HepG2 (cell line): ENCODE data around the gene UNKL. TPM values are rescaled to one million over a fixed set of nuclear protein-coding genes. Genes with fewer than 3 reads are reported as not detected.

Experiments used
- ATAC-seq: fragments of 200-7000 bp; cut with Tn5 transposase; 3 replicates; pipeline ENCODE4 v1.9.1; 2020; ENCODE audit warnings: mild to moderate bottlenecking, moderate library complexity
- BruUV-seq: library from RNA; stranded (reverse); fragments of 400-500 nt; replicated peaks from 2 replicates; lab custom pipeline; 2021; lab: Mats Ljungman, UMichigan
- CTCF ChIA-PET: fragments of 300-600 bp; formaldehyde crosslinking; extraction: SDS; loops from one replicate; lab custom pipeline; 2021; ENCODE audit warnings: low total read pairs, inconsistent platforms, low intra/inter-chr PET ratio; lab: Yijun Ruan, JAX
- POLR2A ChIA-PET: fragments of 350-600 bp; sonication (Branson Sonifier 250); formaldehyde crosslinking; loops from one replicate; lab custom pipeline; 2020; ENCODE audit warnings: antibody characterized with exemption, inconsistent platforms; lab: Yijun Ruan, JAX
- DNase-seq: peaks from one replicate; pipeline ENCODE4 v3.0.0-alpha.2; 2015; ENCODE audit warnings: low spot score
- FAIRE-seq: peaks from 3 replicates; lab custom pipeline; 2011; peaks lifted over from hg19 to GRCh38; lab: Jason Lieb, UNC
- H2AFZ ChIP-seq: one replicate; pipeline ENCODE4 v1.6.1; 2011; ENCODE audit warnings: low read length, inconsistent platforms
- H3K27ac ChIP-seq: fragments of 300-600 bp; 3 replicates; pipeline ENCODE4 v1.8.0; 2011; ENCODE audit warnings: mixed run types, mild to moderate bottlenecking, mixed read lengths, low read length, inconsistent platforms; ENCODE audit not compliant: insufficient read depth; ENCODE audit errors: extremely low read length
- H3K27me3 ChIP-seq, 2 experiments: fragments of 200-600 bp in 1 of 2; 2 replicates in 1 of 2; 3 replicates in 1 of 2; pipeline versions ENCODE4 v1.6.0 to v1.8.0; 2011; ENCODE audit warnings: low read length in 2 of 2, mild to moderate bottlenecking in 2 of 2, moderate library complexity in 2 of 2, inconsistent platforms in 1 of 2; ENCODE audit not compliant: insufficient read depth in 2 of 2, control insufficient read depth in 1 of 2
- H3K36me3 ChIP-seq, 2 experiments: fragments of 200-600 bp in 1 of 2; replicated peaks in 1 of 2; 2 replicates in 1 of 2; 3 replicates in 1 of 2; pipeline versions ENCODE4 v1.5.1 to v1.8.0; 2011; ENCODE audit warnings: low read length in 2 of 2, inconsistent platforms in 1 of 2; ENCODE audit not compliant: insufficient read depth in 2 of 2, control insufficient read depth in 1 of 2
- H3K4me1 ChIP-seq: 2 replicates; pipeline ENCODE4 v1.5.1; 2012; ENCODE audit warnings: low read length, inconsistent platforms; ENCODE audit not compliant: insufficient read depth
- H3K4me2 ChIP-seq: 2 replicates; pipeline ENCODE4 v1.6.0; 2011; ENCODE audit warnings: low read depth, low read length, inconsistent platforms
- H3K4me3 ChIP-seq, 3 experiments: fragments of 200-600 bp in 1 of 3; sonication (generic), shearing (Covaris generic) in 1 of 3; replicated peaks in 1 of 3; 2 replicates each; pipeline ENCODE4 v1.5.1; 2011 to 2016; ENCODE audit warnings: low read length in 3 of 3, inconsistent platforms in 2 of 3, low read depth in 2 of 3, mild to moderate bottlenecking in 2 of 3, control low read depth in 1 of 3, mixed read lengths in 1 of 3; ENCODE audit not compliant: insufficient read depth in 1 of 3
- H3K79me2 ChIP-seq: one replicate; pipeline ENCODE4 v1.6.1; 2011; ENCODE audit warnings: low read length, inconsistent platforms; ENCODE audit not compliant: insufficient read depth
- H3K9ac ChIP-seq: 2 replicates; pipeline ENCODE4 v1.6.0; 2011; ENCODE audit warnings: mild to moderate bottlenecking, low read depth, low read length, inconsistent platforms; ENCODE audit not compliant: insufficient read depth
- H3K9me3 ChIP-seq: 2 replicates; pipeline ENCODE4 v1.5.1; 2012; ENCODE audit warnings: mild to moderate bottlenecking, low read length
- H4K20me1 ChIP-seq: 2 replicates; pipeline ENCODE4 v1.6.0; 2011; ENCODE audit warnings: inconsistent platforms, mild to moderate bottlenecking, low read length, moderate library complexity; ENCODE audit not compliant: insufficient read depth
- E2F2 ChIP-seq: sonication (generic); formaldehyde crosslinking; IDR thresholded peaks from 2 replicates; pipeline ENCODE4 v1.4.0; 2020; ENCODE audit warnings: missing genetic modification reagents, borderline replicate concordance
- GABPA ChIP-seq, 2 experiments: IDR thresholded peaks; 2 replicates each; pipeline ENCODE4 v1.6.1; 2011 to 2016; ENCODE audit warnings: low read depth in 2 of 2, low read length in 1 of 2, missing biosample characterization in 1 of 2, missing genetic modification characterization in 1 of 2
- GABPB1 ChIP-seq: IDR thresholded peaks from 2 replicates; pipeline ENCODE4 v1.6.1; 2016; ENCODE audit warnings: mild to moderate bottlenecking, missing genetic modification reagents, moderate library complexity, missing compliant biosample characterization
- JUN ChIP-seq: sonication (generic); formaldehyde crosslinking; IDR thresholded peaks from 2 replicates; pipeline ENCODE4 v1.4.0; 2020; ENCODE audit warnings: mild to moderate bottlenecking, missing genetic modification reagents
- PCBP1 ChIP-seq: fragments of 200-400 bp; formaldehyde crosslinking; IDR thresholded peaks from 2 replicates; pipeline ENCODE4 v1.6.1; 2017; ENCODE audit warnings: mild to moderate bottlenecking, low read depth, low read length, borderline replicate concordance
- ZNF232 ChIP-seq: sonication (generic); formaldehyde crosslinking; IDR thresholded peaks from 2 replicates; pipeline ENCODE4 v1.4.0; 2020; ENCODE audit warnings: missing genetic modification reagents, borderline replicate concordance
- ZNF263 ChIP-seq: sonication (generic); formaldehyde crosslinking; IDR thresholded peaks from 2 replicates; pipeline ENCODE4 v1.4.0; 2020; ENCODE audit warnings: missing genetic modification reagents
- ZNF687 ChIP-seq: sonication (generic); formaldehyde crosslinking; IDR thresholded peaks from 2 replicates; pipeline ENCODE4 v1.5.1; 2020; ENCODE audit warnings: mild to moderate bottlenecking, missing genetic modification reagents, moderate library complexity
- WGBS: methylation state at CpG from one replicate; pipeline ENCODE4 v1.1.6; 2017; ENCODE audit warnings: low lambda C conversion rate; 5-methylcytosine and 5-hydroxymethylcytosine counted together
- in situ Hi-C: cut with HindIII; loops from 2 replicates; pipeline ENCODE4 v1.10.0; 2017; ENCODE audit warnings: low pct_unique_long_range_greater_than_20kb; ENCODE audit not compliant: extremely low pct_ligation_motif_present
- intact Hi-C: fragments of 100-400 bp; cut with micrococcal nuclease; formaldehyde crosslinking; loops from one replicate; pipeline ENCODE4 v1.10.0; 2022; ENCODE audit not compliant: unreplicated experiment
- polyA plus RNA-seq, 8 experiments: library from polyadenylated mRNA; depleted of rRNA in 3 of 8; stranded (reverse) in 7 of 8; unstranded in 1 of 8; fragments of >200 nt; fragmentation: Illumina TruSeq in 4 of 8; extraction: Trizol in 4 of 8; gene quantifications; 2 replicates each; pipeline versions ENCODE4 v1.2.1 to v1.2.3, GENCODE V29; 2011 to 2016; ENCODE audit warnings: low read depth in 4 of 8, missing spikeins in 1 of 8, mixed read lengths in 1 of 8; ENCODE audit not compliant: insufficient read depth in 1 of 8
- total RNA-seq, 5 experiments: library from RNA; depleted of rRNA; stranded (reverse); fragments of >200 nt; fragmentation: Illumina TruSeq; extraction: Trizol; gene quantifications; 2 replicates each; pipeline ENCODE4 v1.2.3, GENCODE V29; 2016; ENCODE audit warnings: low read depth in 1 of 5
- TF ChIP-seq, protein P1 (sequence below): sonication (generic); formaldehyde crosslinking; IDR thresholded peaks from 2 replicates; pipeline ENCODE4 v1.5.0; 2020; ENCODE audit warnings: mild to moderate bottlenecking, missing genetic modification reagents, borderline replicate concordance

UNKL gene
- total and polyA plus RNA-seq, 2 of the 13 experiments (the other 11 are each of a cell fraction or from before 2014, with no cell fraction given), result 10.4 to 17.6 TPM

- H3K27ac ChIP-seq, result no peak overlapping the region
- no peaks in the 10 kb centered on the region for H3K9me3 ChIP-seq
- CTCF ChIA-PET, result no interaction called here
- BruUV-seq, result no TSS peak
- H3K4me3 ChIP-seq, result no peak overlapping the region
- TF ChIP-seq, protein P1, sequence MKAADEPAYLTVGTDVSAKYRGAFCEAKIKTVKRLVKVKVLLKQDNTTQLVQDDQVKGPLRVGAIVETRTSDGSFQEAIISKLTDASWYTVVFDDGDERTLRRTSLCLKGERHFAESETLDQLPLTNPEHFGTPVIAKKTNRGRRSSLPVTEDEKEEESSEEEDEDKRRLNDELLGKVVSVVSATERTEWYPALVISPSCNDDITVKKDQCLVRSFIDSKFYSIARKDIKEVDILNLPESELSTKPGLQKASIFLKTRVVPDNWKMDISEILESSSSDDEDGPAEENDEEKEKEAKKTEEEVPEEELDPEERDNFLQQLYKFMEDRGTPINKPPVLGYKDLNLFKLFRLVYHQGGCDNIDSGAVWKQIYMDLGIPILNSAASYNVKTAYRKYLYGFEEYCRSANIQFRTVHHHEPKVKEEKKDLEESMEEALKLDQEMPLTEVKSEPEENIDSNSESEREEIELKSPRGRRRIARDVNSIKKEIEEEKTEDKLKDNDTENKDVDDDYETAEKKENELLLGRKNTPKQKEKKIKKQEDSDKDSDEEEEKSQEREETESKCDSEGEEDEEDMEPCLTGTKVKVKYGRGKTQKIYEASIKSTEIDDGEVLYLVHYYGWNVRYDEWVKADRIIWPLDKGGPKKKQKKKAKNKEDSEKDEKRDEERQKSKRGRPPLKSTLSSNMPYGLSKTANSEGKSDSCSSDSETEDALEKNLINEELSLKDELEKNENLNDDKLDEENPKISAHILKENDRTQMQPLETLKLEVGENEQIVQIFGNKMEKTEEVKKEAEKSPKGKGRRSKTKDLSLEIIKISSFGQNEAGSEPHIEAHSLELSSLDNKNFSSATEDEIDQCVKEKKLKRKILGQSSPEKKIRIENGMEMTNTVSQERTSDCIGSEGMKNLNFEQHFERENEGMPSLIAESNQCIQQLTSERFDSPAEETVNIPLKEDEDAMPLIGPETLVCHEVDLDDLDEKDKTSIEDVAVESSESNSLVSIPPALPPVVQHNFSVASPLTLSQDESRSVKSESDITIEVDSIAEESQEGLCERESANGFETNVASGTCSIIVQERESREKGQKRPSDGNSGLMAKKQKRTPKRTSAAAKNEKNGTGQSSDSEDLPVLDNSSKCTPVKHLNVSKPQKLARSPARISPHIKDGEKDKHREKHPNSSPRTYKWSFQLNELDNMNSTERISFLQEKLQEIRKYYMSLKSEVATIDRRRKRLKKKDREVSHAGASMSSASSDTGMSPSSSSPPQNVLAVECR, result no peak
- TF ChIP-seq E2F2 (CRISPR knock-in tag) (no peak), ZNF263 (CRISPR knock-in tag) (peak; percentile 78), PCBP1 (0 out of 2 replicates have a peak, but pooled peaks have one; percentile 29), GABPA (IDR thresholded peaks at IDR 0.05; ENCODE audit: low read depth, low read length) (no peak), GABPA (CRISPR knock-in tag; IDR thresholded peaks at IDR 0.05; ENCODE audit: low read depth) (peak; percentile 48; the same call in 1 of the 2 replicates), ZNF232 (CRISPR knock-in tag) (no peak), JUN (no peak), GABPB1 (CRISPR knock-in tag) (peak; percentile 46; the same call in 1 of the 2 replicates), ZNF687 (CRISPR knock-in tag) (peak; percentile 39; the same call in 1 of the 2 replicates)
- peak overlapping the region; percentile 4; the same call in 1 of the 2 replicates for H3K4me2 ChIP-seq
- H3K36me3 ChIP-seq, result no peaks in the 10 kb centered on the region
- no peak overlapping the region for H3K9ac ChIP-seq
- H4K20me1 ChIP-seq, result no peaks in the 10 kb centered on the region
- peaks cover 7 to 29% of the 10 kb centered on the region in 2 experiments for H3K27me3 ChIP-seq
- FAIRE-seq (no peak), DNase-seq (no peak), ATAC-seq (no peak)
- H3K4me1 ChIP-seq, result peaks cover 34% of the 10 kb centered on the region
- WGBS, result 67% methylated on average over 5 of the region's 16 CpGs
- intact Hi-C loops (no loop called here), in situ Hi-C loops (no loop called here)
- no peaks in the 10 kb centered on the region for H3K79me2 ChIP-seq
- no peak overlapping the region for H2AFZ ChIP-seq
- POLR2A ChIA-PET, result interaction anchor here (0.7 kb wide), 1 partner anchor 280 kb away, joined by 3 read pairs; no protein-coding TSS in a partner anchor
Observed at GRCh38 chr16:1425616-1426370, 11.3 kb upstream of the UNKL start.
